ENCODE measurements around the gene NBEA. TPM values are rescaled to one million over a fixed set of nuclear protein-coding genes. Genes with fewer than 3 reads are reported as not detected.

Gene NBEA
- total RNA-seq, 1 donor from 2014 or later = 12.0 TPM

GRCh38 chr13:35255241-35255640 lies 313.2 kb downstream of the NBEA start:
- intact Hi-C loops (cut with DNase I) = loop anchor here (5.0 kb wide), 1 partner anchor 1402 kb away; no protein-coding TSS in a partner anchor
- no peak for DNase-seq (ENCODE audit: extremely low spot score in 2 of 2)
- TF ChIP-seq CTCF (IDR thresholded peaks at IDR 0.05) = no peak
- no peak for TF ChIP-seq POLR2AphosphoS5 (IDR thresholded peaks at IDR 0.05; ENCODE audit: insufficient read depth in 1 of 2, low read depth in 1 of 2)
- TF ChIP-seq POLR2A (IDR thresholded peaks at IDR 0.05) = no peak
- Histone ChIP-seq H3K36me3 (peaks cover 0 to 8% of the 10 kb centered on the region in 2 donors), H3K4me3 (no peak overlapping the region), H3K9me3 (no peaks in the 10 kb centered on the region), H3K27ac (no peak overlapping the region), H3K4me1 (no peaks in the 10 kb centered on the region), H3K27me3 (no peaks in the 10 kb centered on the region)

DNA sequence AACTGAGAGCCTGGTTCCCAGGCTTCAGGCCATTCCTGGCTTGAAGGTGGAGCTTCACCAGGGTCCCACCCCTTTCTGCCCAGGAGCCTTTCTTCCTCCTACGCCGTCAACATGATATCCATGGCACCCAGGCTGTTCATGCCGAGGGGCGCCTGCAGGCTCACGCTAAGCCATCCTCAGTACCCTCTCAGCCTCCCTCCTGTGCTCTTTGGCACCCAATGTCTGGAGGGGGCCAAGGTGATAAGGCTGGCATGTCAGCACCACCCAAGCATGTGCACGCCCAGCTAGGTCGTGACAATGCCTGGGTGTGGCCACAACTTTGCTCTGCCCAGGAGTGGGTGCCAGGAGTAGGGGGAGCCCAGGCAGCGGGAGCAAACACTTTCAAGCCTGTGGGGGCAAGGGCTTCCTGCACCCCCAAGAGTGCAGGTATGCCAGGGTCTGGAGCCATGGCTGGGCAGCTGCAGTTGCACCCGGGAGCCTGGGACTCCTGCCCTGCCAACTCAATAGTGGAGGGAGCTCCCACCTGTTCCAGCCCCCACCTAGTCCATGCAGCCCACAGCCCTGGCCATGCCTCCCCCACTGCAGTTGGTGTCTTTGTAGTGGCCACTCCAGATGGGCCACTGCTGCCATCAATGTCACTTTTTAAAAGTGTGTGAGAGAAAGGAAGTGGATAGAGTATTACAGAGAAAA lies 314.5 kb downstream of the NBEA start:
- intact Hi-C loops (cut with DNase I) = loop anchor here (5.0 kb wide), 1 partner anchor 1401 kb away; no protein-coding TSS in a partner anchor
- Histone ChIP-seq H3K27ac (no peak overlapping the region), H3K9me3 (no peaks in the 10 kb centered on the region), H3K4me3 (no peak overlapping the region), H3K27me3 (no peaks in the 10 kb centered on the region), H3K36me3 (no peaks in the 10 kb centered on the region), H3K4me1 (no peaks in the 10 kb centered on the region)
- no peak for DNase-seq (ENCODE audit: extremely low spot score in 2 of 2)
- no peak for TF ChIP-seq CTCF (IDR thresholded peaks at IDR 0.05)
- no peak for TF ChIP-seq POLR2A (IDR thresholded peaks at IDR 0.05)

DNA sequence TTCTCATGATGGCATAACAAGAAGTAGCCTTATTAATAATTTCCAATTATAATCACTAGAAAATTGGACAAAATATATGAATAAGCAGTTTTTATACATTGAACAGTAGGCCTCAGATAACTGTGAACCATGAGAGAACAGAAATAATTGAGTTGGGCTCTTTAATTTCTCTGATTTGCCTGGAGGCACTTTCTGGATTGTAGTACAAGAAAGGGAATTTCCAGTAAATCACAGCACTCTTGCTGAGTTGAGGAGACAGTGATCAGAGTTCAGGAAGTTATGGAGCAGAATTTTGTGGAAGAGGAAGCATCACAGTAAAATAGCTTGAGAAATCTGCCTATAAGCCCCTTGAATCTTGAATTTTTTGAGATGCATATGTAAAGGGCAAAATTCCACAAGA lies 318.2 kb downstream of the NBEA start:
- intact Hi-C loops (cut with DNase I) = no loop called here
- H3K4me3 ChIP-seq = no peak overlapping the region

DNA sequence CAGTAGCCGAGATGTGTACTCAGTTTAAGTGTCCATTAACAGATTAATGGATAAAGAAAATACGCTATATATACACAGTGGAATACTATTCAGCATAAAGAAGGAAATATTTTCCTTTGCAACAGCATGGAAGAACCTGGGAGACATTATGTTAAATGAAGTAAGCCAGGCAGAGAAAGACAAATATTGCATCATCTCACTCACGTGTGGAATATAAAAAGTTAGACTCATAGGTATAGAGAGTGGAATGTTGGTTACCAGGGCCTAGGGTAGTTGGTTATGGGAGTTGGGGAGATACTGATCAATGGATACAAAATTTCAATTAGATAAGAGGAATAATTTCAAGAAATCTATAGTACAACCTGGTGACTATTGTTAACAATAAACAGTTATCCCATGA lies 324.3 kb downstream of the NBEA start:
- H3K4me1 ChIP-seq = no peaks in the 10 kb centered on the region
- H3K36me3 ChIP-seq = no peaks in the 10 kb centered on the region
- no peak for DNase-seq (ENCODE audit: extremely low spot score in 2 of 2)
- H3K27ac ChIP-seq = no peak overlapping the region
- no peak overlapping the region for H3K4me3 ChIP-seq
- intact Hi-C loops (cut with DNase I) = no loop called here
- no peaks in the 10 kb centered on the region for H3K27me3 ChIP-seq
- no peaks in the 10 kb centered on the region for H3K9me3 ChIP-seq
- TF ChIP-seq POLR2AphosphoS5 (IDR thresholded peaks at IDR 0.05; ENCODE audit: insufficient read depth in 1 of 2, low read depth in 1 of 2) (no peak), POLR2A (IDR thresholded peaks at IDR 0.05) (no peak), CTCF (IDR thresholded peaks at IDR 0.05) (no peak)

More for the DNA sequence above, 318.2 kb downstream of the NBEA start:
- H3K27ac ChIP-seq = no peak overlapping the region
- H3K36me3 ChIP-seq = no peaks in the 10 kb centered on the region
- H3K27me3 ChIP-seq = no peaks in the 10 kb centered on the region
- no peaks in the 10 kb centered on the region for H3K9me3 ChIP-seq
- no peak for DNase-seq (ENCODE audit: extremely low spot score in 2 of 2)
- TF ChIP-seq POLR2A (IDR thresholded peaks at IDR 0.05) (no peak), CTCF (IDR thresholded peaks at IDR 0.05) (no peak), POLR2AphosphoS5 (IDR thresholded peaks at IDR 0.05; ENCODE audit: insufficient read depth in 1 of 2, low read depth in 1 of 2) (no peak)
- H3K4me1 ChIP-seq = no peaks in the 10 kb centered on the region

DNA sequence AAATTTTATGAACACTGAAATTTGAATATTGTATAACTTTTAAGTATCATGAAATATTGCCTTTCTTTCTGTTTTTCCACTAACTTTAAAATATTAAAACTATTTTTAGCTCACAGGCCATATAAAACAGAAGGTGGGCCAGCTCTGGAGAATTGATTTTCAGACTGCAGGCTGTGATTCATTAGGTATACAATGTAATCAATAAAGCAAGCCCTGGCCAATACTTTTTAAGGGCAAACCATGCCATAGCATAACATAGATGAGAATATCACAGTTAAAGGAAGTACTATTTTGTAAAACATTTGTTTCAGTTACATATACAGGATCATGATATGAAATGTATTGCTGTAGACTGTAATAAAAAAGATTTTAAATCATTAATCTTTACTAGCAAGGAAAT lies 336.8 kb downstream of the NBEA start:
- DNase-seq (ENCODE audit: extremely low spot score in 2 of 2) = no peak
- Histone ChIP-seq H3K27me3 (no peaks in the 10 kb centered on the region), H3K9me3 (no peaks in the 10 kb centered on the region), H3K4me3 (no peak overlapping the region), H3K36me3 (no peaks in the 10 kb centered on the region), H3K27ac (no peak overlapping the region), H3K4me1 (no peaks in the 10 kb centered on the region)
- TF ChIP-seq POLR2AphosphoS5 (IDR thresholded peaks at IDR 0.05; ENCODE audit: insufficient read depth in 1 of 2, low read depth in 1 of 2) (no peak), CTCF (IDR thresholded peaks at IDR 0.05) (no peak), POLR2A (IDR thresholded peaks at IDR 0.05) (no peak)
- intact Hi-C loops (cut with DNase I) = no loop called here

Data from vagina (tissue), 2 donors.